GM12891 (cell line): Measurements from ENCODE around the gene THSD4.

Experiments
- DNase-seq: peaks from one replicate; pipeline ENCODE4 v3.0.0; 2011; ENCODE audit warnings: low spot score; ENCODE audit not compliant: insufficient read length
- FAIRE-seq: peaks from 2 replicates; lab custom pipeline; 2011; peaks lifted over from hg19 to GRCh38; lab: Jason Lieb, UNC
- PAX5 ChIP-seq: IDR thresholded peaks from 2 replicates; pipeline ENCODE4 v1.6.1; 2011; ENCODE audit warnings: low read length, moderate library complexity, mild to moderate bottlenecking; ENCODE audit not compliant: insufficient read depth, severe bottlenecking
- POLR2A ChIP-seq: IDR thresholded peaks from 2 replicates; pipeline ENCODE4 v1.6.1; 2011; ENCODE audit warnings: low read depth, low read length, control low read depth
- POLR2AphosphoS5 ChIP-seq: IDR thresholded peaks from 2 replicates; pipeline ENCODE4 v1.6.1; 2011; ENCODE audit warnings: low read depth, low read length, control low read depth
- POU2F2 ChIP-seq: IDR thresholded peaks from 2 replicates; pipeline ENCODE4 v1.6.1; 2011; ENCODE audit warnings: low read depth, mild to moderate bottlenecking, control low read depth, low read length, moderate library complexity
- SPI1 ChIP-seq: IDR thresholded peaks from 2 replicates; pipeline ENCODE4 v1.6.1; 2011; ENCODE audit warnings: low read depth, low read length, control low read depth
- TAF1 ChIP-seq: IDR thresholded peaks from 2 replicates; pipeline ENCODE4 v1.6.1; 2011; ENCODE audit warnings: low read depth, low read length, control low read depth

THSD4 gene

GRCh38 chr15:71128939-71129562, 13.8 kb downstream of the THSD4 start:
- TF ChIP-seq POLR2A (no peak), SPI1 (no peak), POU2F2 (no peak), POLR2AphosphoS5 (no peak), PAX5 (no peak), TAF1 (no peak)
- FAIRE-seq: no peak
- no peak for DNase-seq

- TF ChIP-seq POLR2A (no peak), TAF1 (no peak), POLR2AphosphoS5 (no peak), POU2F2 (no peak), SPI1 (no peak), PAX5 (no peak)
- DNase-seq: no peak
- FAIRE-seq: no peak
Measured at GRCh38 chr15:71129669-71130068, 14.4 kb downstream of the THSD4 start.

- TF ChIP-seq POLR2A: no peak
- TF ChIP-seq TAF1: no peak
- no peak for TF ChIP-seq PAX5
- TF ChIP-seq POLR2AphosphoS5: no peak
- TF ChIP-seq SPI1: no peak
- TF ChIP-seq POU2F2: no peak
- FAIRE-seq: no peak
- no peak for DNase-seq
Measured at GRCh38 chr15:71131601-71132362, 16.5 kb downstream of the THSD4 start.

GRCh38 chr15:71133747-71134472, 18.6 kb downstream of the THSD4 start:
- TF ChIP-seq POLR2AphosphoS5 (no peak), SPI1 (no peak)
- DNase-seq (no peak), FAIRE-seq (no peak)

GRCh38 chr15:71136159-71136783, 21.0 kb downstream of the THSD4 start:
- DNase-seq (no peak), FAIRE-seq (no peak)
- no peak for TF ChIP-seq SPI1
- TF ChIP-seq POU2F2: no peak

- DNase-seq: no peak
- FAIRE-seq: no peak
- TF ChIP-seq POU2F2 (no peak), TAF1 (no peak), POLR2A (no peak), SPI1 (no peak), POLR2AphosphoS5 (no peak), PAX5 (no peak)
Measured at GRCh38 chr15:71136793-71137518, 21.7 kb downstream of the THSD4 start.

- no peak for TF ChIP-seq TAF1
- no peak for TF ChIP-seq PAX5
- TF ChIP-seq SPI1: no peak
- no peak for FAIRE-seq
- no peak for DNase-seq
Measured at GRCh38 chr15:71138473-71138872, 23.2 kb downstream of the THSD4 start.

GRCh38 chr15:71139241-71139640, 24.0 kb downstream of the THSD4 start:
- DNase-seq (no peak), FAIRE-seq (no peak)
- TF ChIP-seq POLR2A (no peak), SPI1 (no peak), PAX5 (no peak), POU2F2 (no peak), POLR2AphosphoS5 (no peak), TAF1 (no peak)

- FAIRE-seq (no peak), DNase-seq (no peak)
- TF ChIP-seq POLR2A (no peak), PAX5 (no peak), SPI1 (no peak), POU2F2 (no peak), TAF1 (no peak), POLR2AphosphoS5 (no peak)
Measured at GRCh38 chr15:71141572-71141971, 26.3 kb downstream of the THSD4 start.
